GM19328 (cell line): ENCODE data around the gene SCAMP5.
A peak's percentile ranks its signal among the peaks of the same experiment; 100 is the strongest.

Experiments
- ATAC-seq: cut with Tn5 transposase; IDR thresholded peaks from one replicate; pipeline ENCODE4 v1.9.1; 2021; ENCODE audit warnings: mild to moderate bottlenecking, moderate library complexity; ENCODE audit not compliant: unreplicated experiment

SCAMP5 gene

GRCh38 chr15:75067123-75067830 lies 71.9 kb downstream of the SCAMP5 start:
- ATAC-seq, result no peak

GRCh38 chr15:75068748-75069147 lies 73.4 kb downstream of the SCAMP5 start:
- no peak for ATAC-seq

- peak; percentile 78 for ATAC-seq
Measured at GRCh38 chr15:75069301-75069925, 74.0 kb downstream of the SCAMP5 start.

- no peak for ATAC-seq
Measured at GRCh38 chr15:75070674-75071073, 75.3 kb downstream of the SCAMP5 start.
